Uterus (tissue), 4 donors: Measurements from ENCODE around the gene RNF114. TPM values are rescaled to one million over a fixed set of nuclear protein-coding genes. Genes with fewer than 3 reads are reported as not detected.

Experiments
- DNase-seq, 2 donors: peaks; one replicate each; pipeline ENCODE4 v3.0.0-alpha.2; 2019 to 2020
- H3K27ac ChIP-seq, 2 donors: fragments of 200-600 bp; sonication (generic); 1 replicate in 1 of 2; 2 replicates in 1 of 2; pipeline ENCODE4 v1.5.1; 2016 to 2018
- H3K27me3 ChIP-seq, 2 donors: fragments of 200-600 bp; sonication (generic); one replicate each; pipeline ENCODE4 v1.5.1; 2018 to 2019; ENCODE audit warnings: control low read depth in 1 of 2
- H3K36me3 ChIP-seq, 2 donors: fragments of 200-600 bp; sonication (generic); one replicate each; pipeline ENCODE4 v1.5.1; 2019; ENCODE audit warnings: control low read depth in 1 of 2
- H3K4me1 ChIP-seq, 2 donors: fragments of 200-600 bp; sonication (generic); one replicate each; pipeline ENCODE4 v1.5.1; 2018 to 2019; ENCODE audit warnings: control low read depth in 1 of 2
- H3K4me3 ChIP-seq, 2 donors: fragments of 200-600 bp; sonication (generic); 1 replicate in 1 of 2; 2 replicates in 1 of 2; pipeline ENCODE4 v1.5.1; 2018 to 2019; ENCODE audit warnings: mild to moderate bottlenecking in 1 of 2
- H3K9me3 ChIP-seq, 2 donors: fragments of 200-600 bp; sonication (generic); one replicate each; pipeline ENCODE4 v1.5.1; 2019; ENCODE audit warnings: control low read depth in 1 of 2
- CTCF ChIP-seq, 4 experiments: fragments of 200-600 bp in 2 of 4; fragments of 450-650 bp in 2 of 4; sonication (generic) in 2 of 4; IDR thresholded peaks; one replicate each; pipeline ENCODE4 v1.5.1; 2016 to 2019; ENCODE audit warnings: antibody characterized with exemption in 4 of 4, mild to moderate bottlenecking in 2 of 4, moderate library complexity in 1 of 4
- POLR2A ChIP-seq, 2 donors: fragments of 450-650 bp; IDR thresholded peaks; one replicate each; pipeline ENCODE4 v1.6.1; 2016; ENCODE audit warnings: antibody characterized with exemption in 2 of 2, mild to moderate bottlenecking in 1 of 2, moderate library complexity in 1 of 2
- intact Hi-C: fragments of 100-400 bp; cut with DNase I; formaldehyde crosslinking; loops from one replicate; pipeline ENCODE4 v1.15.1; 2023; ENCODE audit warnings: low total_unique reads
- total RNA-seq, 4 donors: library from RNA; depleted of rRNA in 3 of 4; stranded (reverse); fragments of >200 nt in 3 of 4; gene quantifications; one replicate each; pipeline versions ENCODE4 v1.1.0 to v1.2.4, GENCODE V29; 2014 to 2023
- donor health status: DM: yes; HTN: yes; CAD: no.

RNF114 gene
- total RNA-seq, 4 donors from 2014 or later = 37.6 to 118 (median 88.0) TPM

- TF ChIP-seq CTCF (IDR thresholded peaks at IDR 0.05) (peak in 1 of 4 experiments; percentile 14), POLR2A (IDR thresholded peaks at IDR 0.05) (no peak)
- no peaks in the 10 kb centered on the region for H3K27me3 ChIP-seq
- no peak for DNase-seq
- no peaks in the 10 kb centered on the region for H3K36me3 ChIP-seq
- H3K27ac ChIP-seq = peak overlapping the region; percentile 16 to 43
- no peak overlapping the region for H3K4me3 ChIP-seq
- intact Hi-C loops = no loop called here
- H3K9me3 ChIP-seq = no peaks in the 10 kb centered on the region
- peaks cover 3 to 7% of the 10 kb centered on the region in 2 donors for H3K4me1 ChIP-seq
Measured at GRCh38 chr20:49909499-49910339, 26.5 kb upstream of the RNF114 start.

- peaks cover 3 to 7% of the 10 kb centered on the region in 2 donors for H3K4me1 ChIP-seq
- H3K27ac ChIP-seq = peak overlapping the region in 1 of 2 donors; percentile 43
- no peak for DNase-seq
Measured at GRCh38 chr20:49910340-49910706, 25.9 kb upstream of the RNF114 start.

GRCh38 chr20:49913399-49914047 is 22.7 kb upstream of the RNF114 start:
- Histone ChIP-seq H3K9me3 (no peaks in the 10 kb centered on the region), H3K4me1 (peaks cover 3 to 10% of the 10 kb centered on the region in 2 donors), H3K27me3 (no peaks in the 10 kb centered on the region), H3K36me3 (no peaks in the 10 kb centered on the region), H3K4me3 (no peak overlapping the region), H3K27ac (no peak overlapping the region)
- intact Hi-C loops = no loop called here
- no peak for TF ChIP-seq POLR2A (IDR thresholded peaks at IDR 0.05)
- TF ChIP-seq CTCF (IDR thresholded peaks at IDR 0.05) = no peak
- no peak for DNase-seq

More at GRCh38 chr20:49910340-49910706, 25.9 kb upstream of the RNF114 start:
- intact Hi-C loops = no loop called here
- Histone ChIP-seq H3K9me3 (no peaks in the 10 kb centered on the region), H3K4me3 (no peak overlapping the region), H3K36me3 (no peaks in the 10 kb centered on the region), H3K27me3 (no peaks in the 10 kb centered on the region)
- no peak for TF ChIP-seq POLR2A (IDR thresholded peaks at IDR 0.05)
- no peak for TF ChIP-seq CTCF (IDR thresholded peaks at IDR 0.05)

- intact Hi-C loops = no loop called here
- Histone ChIP-seq H3K27ac (peak overlapping the region; percentile 98 to 100), H3K4me3 (peak overlapping the region; percentile 79 to 85), H3K9me3 (no peaks in the 10 kb centered on the region), H3K36me3 (no peaks in the 10 kb centered on the region), H3K4me1 (peaks cover 3 to 10% of the 10 kb centered on the region in 2 donors), H3K27me3 (no peaks in the 10 kb centered on the region)
- DNase-seq = no peak
- TF ChIP-seq POLR2A (IDR thresholded peaks at IDR 0.05) (no peak), CTCF (IDR thresholded peaks at IDR 0.05) (no peak)
Measured at GRCh38 chr20:49914310-49915117, 21.7 kb upstream of the RNF114 start.
